ENCODE results near the gene ZNF775.

Gene ZNF775

GRCh38 chr7:150369748-150370501 is 9.2 kb upstream of the ZNF775 start:
- no peak for DNase-seq

GRCh38 chr7:150370612-150371071 is 8.5 kb upstream of the ZNF775 start:
- no peak for DNase-seq

GRCh38 chr7:150371131-150371995 is 7.8 kb upstream of the ZNF775 start:
- DNase-seq: no peak

GRCh38 chr7:150371996-150372270 is 7.2 kb upstream of the ZNF775 start:
- no peak for DNase-seq

- DNase-seq: no peak
Observed at GRCh38 chr7:150372271-150373048, 6.7 kb upstream of the ZNF775 start.

- DNase-seq: no peak
Observed at GRCh38 chr7:150373049-150373801, 5.9 kb upstream of the ZNF775 start.

- DNase-seq: no peak
Observed at GRCh38 chr7:150374026-150374425, 5.1 kb upstream of the ZNF775 start.

GRCh38 chr7:150374472-150374871 is 4.7 kb upstream of the ZNF775 start:
- no peak for DNase-seq

GRCh38 chr7:150375662-150376521 is 3.2 kb upstream of the ZNF775 start:
- DNase-seq: no peak

GRCh38 chr7:150376560-150376959 is 2.6 kb upstream of the ZNF775 start:
- DNase-seq: no peak

GRCh38 chr7:150377196-150377595 is 1.9 kb upstream of the ZNF775 start:
- no peak for DNase-seq

- DNase-seq: no peak
Observed at GRCh38 chr7:150377635-150378034, 1.5 kb upstream of the ZNF775 start.

GRCh38 chr7:150378115-150378852 is 846 bp upstream of the ZNF775 start:
- DNase-seq: peak; percentile 18 to 44

GRCh38 chr7:150379441-150380379 is 580 bp downstream of the ZNF775 start:
- DNase-seq: peak; percentile 13 to 15

- no peak for DNase-seq
Observed at GRCh38 chr7:150380463-150380862, 1.3 kb downstream of the ZNF775 start.

GRCh38 chr7:150381096-150381495 is 2.0 kb downstream of the ZNF775 start:
- no peak for DNase-seq

GRCh38 chr7:150381785-150382122 is 2.6 kb downstream of the ZNF775 start:
- no peak for DNase-seq

GRCh38 chr7:150382123-150382843 is 3.2 kb downstream of the ZNF775 start:
- peak; percentile 50 to 52 for DNase-seq

GRCh38 chr7:150382844-150383225 is 3.7 kb downstream of the ZNF775 start:
- no peak for DNase-seq

Measured in hippocampal formation (tissue), 2 donors.